ENCODE results near the gene PRKAR2A. TPM values are rescaled to one million over a fixed set of nuclear protein-coding genes. Genes with fewer than 3 reads are reported as not detected.
"Not testable (repeated sequence)": the region's sequence is repeated elsewhere in the genome, so short reads cannot be mapped to it uniquely, and the experiment has no call there.

Gene PRKAR2A
- total RNA-seq, 4 donors from 2014 or later, result 25.4 to 51.6 (median 35.3) TPM

DNA sequence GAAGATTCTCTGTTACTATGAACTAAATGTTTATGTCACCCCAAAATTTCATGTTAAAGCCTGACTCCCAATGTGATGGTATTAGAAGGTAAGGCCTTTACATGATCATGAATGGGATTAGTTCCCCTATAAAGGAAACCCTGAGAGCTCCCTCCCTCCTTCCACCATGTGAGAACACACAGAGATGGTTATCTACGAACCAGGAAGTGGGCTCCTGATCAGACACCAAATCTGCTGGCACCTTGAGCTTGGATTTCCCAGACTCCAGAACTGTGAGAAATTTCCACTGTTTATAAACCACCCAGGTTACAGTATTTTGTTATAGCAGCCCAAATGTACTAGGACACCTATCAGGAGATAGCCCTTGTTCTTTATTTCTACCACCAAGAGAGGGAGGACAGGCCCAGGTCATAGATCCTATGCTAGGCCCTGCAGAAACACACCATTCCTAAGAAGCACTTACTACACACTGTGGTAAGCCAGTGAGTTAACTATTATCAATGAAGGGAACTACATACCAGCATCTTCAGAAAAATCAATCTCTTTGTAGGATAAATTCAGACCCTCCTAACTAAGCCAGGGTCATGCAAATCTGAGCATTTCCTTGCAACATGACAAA is 59.0 kb downstream of the PRKAR2A start:
- no peak for TF ChIP-seq POLR2A (IDR thresholded peaks at IDR 0.05)
- TF ChIP-seq, protein P1, sequence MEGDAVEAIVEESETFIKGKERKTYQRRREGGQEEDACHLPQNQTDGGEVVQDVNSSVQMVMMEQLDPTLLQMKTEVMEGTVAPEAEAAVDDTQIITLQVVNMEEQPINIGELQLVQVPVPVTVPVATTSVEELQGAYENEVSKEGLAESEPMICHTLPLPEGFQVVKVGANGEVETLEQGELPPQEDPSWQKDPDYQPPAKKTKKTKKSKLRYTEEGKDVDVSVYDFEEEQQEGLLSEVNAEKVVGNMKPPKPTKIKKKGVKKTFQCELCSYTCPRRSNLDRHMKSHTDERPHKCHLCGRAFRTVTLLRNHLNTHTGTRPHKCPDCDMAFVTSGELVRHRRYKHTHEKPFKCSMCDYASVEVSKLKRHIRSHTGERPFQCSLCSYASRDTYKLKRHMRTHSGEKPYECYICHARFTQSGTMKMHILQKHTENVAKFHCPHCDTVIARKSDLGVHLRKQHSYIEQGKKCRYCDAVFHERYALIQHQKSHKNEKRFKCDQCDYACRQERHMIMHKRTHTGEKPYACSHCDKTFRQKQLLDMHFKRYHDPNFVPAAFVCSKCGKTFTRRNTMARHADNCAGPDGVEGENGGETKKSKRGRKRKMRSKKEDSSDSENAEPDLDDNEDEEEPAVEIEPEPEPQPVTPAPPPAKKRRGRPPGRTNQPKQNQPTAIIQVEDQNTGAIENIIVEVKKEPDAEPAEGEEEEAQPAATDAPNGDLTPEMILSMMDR (IDR thresholded peaks at IDR 0.05), result no peak
- Histone ChIP-seq H3K4me3 (no peak overlapping the region), H3K27me3 (no peaks in the 10 kb centered on the region), H3K9me3 (no peaks in the 10 kb centered on the region), H3K36me3 (peaks cover 0 to 78% (median 2%) of the 10 kb centered on the region in 3 donors), H3K27ac (no peak overlapping the region), H3K4me1 (no peaks in the 10 kb centered on the region)
- intact Hi-C loops (cut with DNase I), result no loop called here
- 53 to 57% methylated on average over 1 of the region's 1 CpG for WGBS, 2 donors
- no peak for DNase-seq

DNA sequence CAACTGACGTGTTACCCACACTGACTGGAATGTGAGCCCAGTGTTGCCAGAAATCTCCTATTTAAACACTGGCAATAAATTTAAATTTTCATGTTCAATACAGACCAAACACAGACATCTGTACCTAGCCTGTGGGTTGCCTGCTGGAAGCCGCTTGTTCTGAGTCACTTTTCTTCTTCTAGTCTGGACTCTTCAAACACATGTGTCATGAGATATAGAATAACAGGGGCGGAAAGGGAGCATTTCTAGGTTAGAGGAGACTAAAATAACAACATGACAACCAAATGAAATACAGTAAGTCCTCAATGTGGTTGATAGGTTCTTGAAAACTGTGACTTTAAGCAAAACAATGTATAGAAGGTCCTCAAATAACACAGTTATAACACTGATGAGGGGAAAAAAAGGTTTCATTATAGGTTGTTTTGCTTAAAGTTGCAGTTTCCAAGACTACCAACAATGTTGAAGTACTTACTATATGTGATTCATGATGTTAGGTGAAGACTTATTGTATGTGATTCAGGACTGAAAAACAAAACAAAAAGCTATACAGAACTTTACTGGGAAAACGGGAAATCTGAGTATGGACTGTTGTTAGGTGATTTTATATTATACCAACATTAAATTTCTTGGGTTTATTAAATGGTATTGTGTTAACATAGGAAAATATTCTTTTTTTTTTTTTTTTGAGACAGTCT is 63.1 kb downstream of the PRKAR2A start:
- Histone ChIP-seq H3K9me3 (no peaks in the 10 kb centered on the region), H3K36me3 (peaks cover 0 to 98% (median 2%) of the 10 kb centered on the region in 3 donors), H3K4me1 (no peaks in the 10 kb centered on the region), H3K27ac (no peak overlapping the region), H3K27me3 (no peaks in the 10 kb centered on the region), H3K4me3 (no peak overlapping the region)
- TF ChIP-seq, protein P1 (IDR thresholded peaks at IDR 0.05), result no peak
- TF ChIP-seq POLR2A (IDR thresholded peaks at IDR 0.05), result no peak
- intact Hi-C loops (cut with DNase I), result no loop called here
- no peak for DNase-seq
- WGBS, 2 donors, result 80 to 81% methylated on average over 4 of the region's 4 CpGs

DNA sequence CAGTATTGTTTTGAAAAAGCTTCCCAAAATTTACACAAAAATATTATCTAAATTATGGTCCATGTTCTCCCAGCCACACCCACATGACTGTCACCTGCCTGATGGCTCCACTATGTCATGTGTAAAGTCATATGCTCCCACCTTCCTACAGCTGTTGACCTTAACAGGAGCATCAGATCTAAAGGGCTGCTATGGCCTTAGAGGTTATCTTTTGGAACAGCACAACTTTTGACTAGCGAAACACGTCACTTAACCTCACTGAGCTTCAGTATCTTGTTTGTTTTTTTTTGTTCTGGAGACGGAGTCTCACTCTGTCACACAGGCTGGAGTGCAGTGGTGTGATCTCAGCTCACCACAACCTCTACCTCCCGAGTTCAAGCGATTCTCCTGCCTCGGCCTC is 64.4 kb downstream of the PRKAR2A start:
- WGBS, 2 donors, result 78 to 89% methylated on average over 6 of the region's 6 CpGs
- no peak for DNase-seq
- Histone ChIP-seq H3K36me3 (peaks cover 0 to 97% (median 2%) of the 10 kb centered on the region in 3 donors), H3K4me3 (no peak overlapping the region), H3K27ac (no peak overlapping the region), H3K27me3 (no peaks in the 10 kb centered on the region), H3K9me3 (no peaks in the 10 kb centered on the region), H3K4me1 (no peaks in the 10 kb centered on the region)
- TF ChIP-seq POLR2A (IDR thresholded peaks at IDR 0.05), result no peak
- TF ChIP-seq, protein P1 (IDR thresholded peaks at IDR 0.05), result no peak
- intact Hi-C loops (cut with DNase I), result no loop called here

DNA sequence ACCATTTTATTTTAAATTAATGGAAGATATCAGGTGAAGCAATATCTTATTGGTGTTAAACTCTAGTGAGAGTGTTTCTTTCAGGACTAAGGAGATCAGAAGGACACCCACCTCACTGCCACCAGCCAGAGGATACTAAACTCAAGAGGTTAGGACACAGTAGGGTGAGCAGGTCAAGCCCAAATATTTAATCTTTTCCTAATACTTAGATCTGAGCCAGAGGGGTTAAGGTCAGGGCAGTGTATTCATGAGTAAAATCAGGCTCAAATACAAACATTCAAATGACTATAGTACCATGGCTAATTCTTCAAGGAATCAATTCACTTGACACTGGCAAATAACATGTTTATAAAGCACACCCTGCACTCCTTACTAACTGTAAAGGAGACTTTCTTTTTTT is 65.6 kb downstream of the PRKAR2A start:
- intact Hi-C loops (cut with DNase I), result no loop called here
- Histone ChIP-seq H3K4me1 (no peaks in the 10 kb centered on the region), H3K9me3 (no peaks in the 10 kb centered on the region), H3K4me3 (no peak overlapping the region), H3K27ac (no peak overlapping the region), H3K36me3 (peaks cover 0 to 95% (median 0%) of the 10 kb centered on the region in 3 donors), H3K27me3 (no peaks in the 10 kb centered on the region)
- TF ChIP-seq POLR2A (IDR thresholded peaks at IDR 0.05), result no peak
- TF ChIP-seq, protein P1 (IDR thresholded peaks at IDR 0.05), result no peak
- DNase-seq, result no peak

DNA sequence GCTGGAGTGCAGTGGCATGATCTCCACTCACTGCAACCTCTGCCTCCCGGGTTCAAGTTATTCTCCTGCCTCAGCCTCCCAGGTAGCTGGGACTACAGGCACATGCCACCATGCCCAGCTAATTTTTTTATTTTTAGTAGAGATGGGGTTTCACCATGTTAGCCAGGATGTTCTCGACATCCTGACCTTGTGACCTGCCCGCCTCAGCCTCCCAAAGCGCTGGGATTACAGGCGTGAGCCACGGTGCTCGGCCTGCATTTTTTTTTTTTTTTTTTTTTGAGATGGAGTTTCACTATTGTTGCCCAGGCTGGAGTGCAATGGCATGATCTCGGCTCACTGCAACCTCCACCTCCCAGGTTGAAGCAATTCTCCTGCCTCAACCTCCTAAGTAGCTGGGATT is 69.1 kb downstream of the PRKAR2A start:
- DNase-seq; H3K27ac ChIP-seq; H3K27me3 ChIP-seq; H3K4me3 ChIP-seq; H3K9me3 ChIP-seq; intact Hi-C loops (cut with DNase I); H3K4me1 ChIP-seq: not testable (repeated sequence)
- H3K36me3 ChIP-seq, result peaks cover 0 to 95% (median 0%) of the 10 kb centered on the region in 3 donors
- WGBS, 2 donors, result 90 to 92% methylated on average over 2 to 8 of the region's 8 CpGs
